ENCODE measurements around the gene CLPTM1. TPM values are rescaled to one million over a fixed set of nuclear protein-coding genes. Genes with fewer than 3 reads are reported as not detected.

CLPTM1 gene
- total RNA-seq, 1 donor from 2014 or later = 115 TPM

- H4K20me1 ChIP-seq (ENCODE audit: insufficient read depth, low read length) = no peaks in the 10 kb centered on the region
- DNase-seq (ENCODE audit: low read depth) = no peak
- H3K36me3 ChIP-seq (ENCODE audit: insufficient read depth, low read length) = peaks cover 2% of the 10 kb centered on the region
- no peaks in the 10 kb centered on the region for H3K9me3 Mint-ChIP-seq (ENCODE audit: unreplicated experiment)
- H3K9me3 ChIP-seq (ENCODE audit: insufficient read depth, low read depth, low read length) = no peaks in the 10 kb centered on the region
- H3K4me3 ChIP-seq (ENCODE audit: insufficient read depth, low read depth, low read length) = no peak overlapping the region
- no peak overlapping the region for H3K9ac ChIP-seq (ENCODE audit: low read length)
- H3K79me2 ChIP-seq (ENCODE audit: insufficient read depth, low read length) = no peaks in the 10 kb centered on the region
- H3K4me3 Mint-ChIP-seq (ENCODE audit: unreplicated experiment) = no peak overlapping the region
- no peaks in the 10 kb centered on the region for H3K4me1 ChIP-seq (ENCODE audit: insufficient read depth, low read length)
- H3K36me3 Mint-ChIP-seq (ENCODE audit: low read depth, unreplicated experiment) = peaks cover 12% of the 10 kb centered on the region
- no peak for FAIRE-seq
- no peaks in the 10 kb centered on the region for H3K27me3 Mint-ChIP-seq (ENCODE audit: low read depth, unreplicated experiment)
- TF ChIP-seq CTCF (IDR thresholded peaks at IDR 0.05; ENCODE audit: insufficient read depth, low read depth, low read length) (no peak), EZH2 (IDR thresholded peaks at IDR 0.05; ENCODE audit: insufficient read depth, low read length) (no peak)
- no peak overlapping the region for H3K27ac ChIP-seq (ENCODE audit: low read depth, low read length)
- no peak overlapping the region for H2AFZ ChIP-seq (ENCODE audit: low read depth, low read length)
- no peak overlapping the region for H3K27ac Mint-ChIP-seq (ENCODE audit: unreplicated experiment)
- H3K27me3 ChIP-seq (ENCODE audit: insufficient read depth, low read length) = no peaks in the 10 kb centered on the region
- no peaks in the 10 kb centered on the region for H3K4me1 Mint-ChIP-seq (ENCODE audit: low read depth, unreplicated experiment)
- H3K4me2 ChIP-seq (ENCODE audit: low read length) = no peak overlapping the region
Observed at GRCh38 chr19:45025264-45025663, 70.1 kb downstream of the CLPTM1 start.

- Mint-ChIP-seq H3K27me3 (ENCODE audit: low read depth, unreplicated experiment) (no peaks in the 10 kb centered on the region), H3K36me3 (ENCODE audit: low read depth, unreplicated experiment) (peaks cover 20% of the 10 kb centered on the region), H3K27ac (ENCODE audit: unreplicated experiment) (no peak overlapping the region), H3K4me1 (ENCODE audit: low read depth, unreplicated experiment) (no peaks in the 10 kb centered on the region), H3K4me3 (ENCODE audit: unreplicated experiment) (no peak overlapping the region), H3K9me3 (ENCODE audit: unreplicated experiment) (peaks cover 2% of the 10 kb centered on the region)
- Histone ChIP-seq H3K36me3 (ENCODE audit: insufficient read depth, low read length) (peaks cover 2% of the 10 kb centered on the region), H3K9ac (ENCODE audit: low read length) (no peak overlapping the region), H3K27ac (ENCODE audit: low read depth, low read length) (no peak overlapping the region), H3K9me3 (ENCODE audit: insufficient read depth, low read depth, low read length) (no peaks in the 10 kb centered on the region), H3K4me1 (ENCODE audit: insufficient read depth, low read length) (no peaks in the 10 kb centered on the region), H3K4me2 (ENCODE audit: low read length) (no peak overlapping the region), H2AFZ (ENCODE audit: low read depth, low read length) (no peak overlapping the region), H3K79me2 (ENCODE audit: insufficient read depth, low read length) (no peaks in the 10 kb centered on the region), H3K4me3 (ENCODE audit: insufficient read depth, low read depth, low read length) (no peak overlapping the region), H3K27me3 (ENCODE audit: insufficient read depth, low read length) (no peaks in the 10 kb centered on the region), H4K20me1 (ENCODE audit: insufficient read depth, low read length) (no peaks in the 10 kb centered on the region)
- TF ChIP-seq CTCF (IDR thresholded peaks at IDR 0.05; ENCODE audit: insufficient read depth, low read depth, low read length) (no peak), EZH2 (IDR thresholded peaks at IDR 0.05; ENCODE audit: insufficient read depth, low read length) (no peak)
- DNase-seq (ENCODE audit: low read depth) (no peak), FAIRE-seq (no peak)
Observed at GRCh38 chr19:45027371-45027770, 72.2 kb downstream of the CLPTM1 start.

GRCh38 chr19:45030825-45031224 is 75.6 kb downstream of the CLPTM1 start:
- FAIRE-seq (no peak), DNase-seq (ENCODE audit: low read depth) (no peak)
- Histone ChIP-seq H3K27ac (ENCODE audit: low read depth, low read length) (no peak overlapping the region), H3K9me3 (ENCODE audit: insufficient read depth, low read depth, low read length) (no peaks in the 10 kb centered on the region), H3K4me3 (ENCODE audit: insufficient read depth, low read depth, low read length) (no peak overlapping the region), H3K27me3 (ENCODE audit: insufficient read depth, low read length) (no peaks in the 10 kb centered on the region), H3K4me2 (ENCODE audit: low read length) (no peak overlapping the region), H3K79me2 (ENCODE audit: insufficient read depth, low read length) (no peaks in the 10 kb centered on the region), H2AFZ (ENCODE audit: low read depth, low read length) (no peak overlapping the region), H4K20me1 (ENCODE audit: insufficient read depth, low read length) (no peaks in the 10 kb centered on the region), H3K36me3 (ENCODE audit: insufficient read depth, low read length) (no peaks in the 10 kb centered on the region), H3K4me1 (ENCODE audit: insufficient read depth, low read length) (no peaks in the 10 kb centered on the region), H3K9ac (ENCODE audit: low read length) (no peak overlapping the region)
- Mint-ChIP-seq H3K4me1 (ENCODE audit: low read depth, unreplicated experiment) (no peaks in the 10 kb centered on the region), H3K27me3 (ENCODE audit: low read depth, unreplicated experiment) (no peaks in the 10 kb centered on the region), H3K9me3 (ENCODE audit: unreplicated experiment) (peaks cover 2% of the 10 kb centered on the region), H3K4me3 (ENCODE audit: unreplicated experiment) (no peak overlapping the region), H3K27ac (ENCODE audit: unreplicated experiment) (no peak overlapping the region), H3K36me3 (ENCODE audit: low read depth, unreplicated experiment) (peaks cover 27% of the 10 kb centered on the region)
- TF ChIP-seq CTCF (IDR thresholded peaks at IDR 0.05; ENCODE audit: insufficient read depth, low read depth, low read length) = no peak
- TF ChIP-seq EZH2 (IDR thresholded peaks at IDR 0.05; ENCODE audit: insufficient read depth, low read length) = no peak
